GM23338 (cell line): ENCODE measurements around the gene KCNK10. TPM values are rescaled to one million over a fixed set of nuclear protein-coding genes. Genes with fewer than 3 reads are reported as not detected.

Experiments
- ATAC-seq: fragments of 200-7000 bp; cut with Tn5 transposase; 3 replicates; pipeline ENCODE4 v1.9.1; 2020
- DNase-seq: peaks from one replicate; pipeline ENCODE4 v3.0.0-alpha.2; 2015; ENCODE audit warnings: low spot score
- H2AFZ ChIP-seq: fragments of 200-600 bp; sonication (generic); 2 replicates; pipeline ENCODE4 v1.8.0; 2016; ENCODE audit warnings: antibody characterized with exemption, mild to moderate bottlenecking, moderate library complexity
- H3F3A ChIP-seq: fragments of 200-600 bp; sonication (generic); replicated peaks from 2 replicates; pipeline ENCODE4 v1.8.0; 2017; ENCODE audit warnings: antibody characterized with exemption, mixed run types, low read depth
- H3K27ac ChIP-seq: fragments of 200-600 bp; sonication (generic); 2 replicates; pipeline ENCODE4 v1.6.1; 2016; ENCODE audit warnings: low read depth
- H3K27me3 ChIP-seq: fragments of 200-600 bp; sonication (generic); 2 replicates; pipeline ENCODE4 v1.8.0; 2016; ENCODE audit warnings: mild to moderate bottlenecking, mixed run types, moderate library complexity; ENCODE audit not compliant: insufficient read depth
- H3K36me3 ChIP-seq: fragments of 200-600 bp; sonication (generic); 2 replicates; pipeline ENCODE4 v1.8.0; 2016; ENCODE audit warnings: mild to moderate bottlenecking; ENCODE audit not compliant: insufficient read depth
- H3K4me1 ChIP-seq: fragments of 200-600 bp; sonication (generic); 2 replicates; pipeline ENCODE4 v1.8.0; 2016; ENCODE audit warnings: mild to moderate bottlenecking, moderate library complexity; ENCODE audit not compliant: insufficient read depth
- H3K4me2 ChIP-seq: fragments of 200-600 bp; sonication (generic); 2 replicates; pipeline ENCODE4 v1.7.1; 2017; ENCODE audit warnings: mixed run types
- H3K4me3 ChIP-seq: fragments of 200-600 bp; sonication (generic); 2 replicates; pipeline ENCODE4 v1.6.1; 2016; ENCODE audit warnings: mixed run types
- H3K79me2 ChIP-seq: fragments of 200-600 bp; sonication (generic); replicated peaks from 2 replicates; pipeline ENCODE4 v1.8.0; 2017; ENCODE audit warnings: mild to moderate bottlenecking; ENCODE audit not compliant: insufficient read depth
- H3K9me2 ChIP-seq: fragments of 200-600 bp; sonication (generic); 2 replicates; pipeline ENCODE4 v1.8.0; 2017; ENCODE audit not compliant: insufficient read depth
- H4K20me1 ChIP-seq: fragments of 200-600 bp; sonication (generic); replicated peaks from 2 replicates; pipeline ENCODE4 v1.8.0; 2017; ENCODE audit warnings: mild to moderate bottlenecking; ENCODE audit not compliant: insufficient read depth
- H3K27ac Mint-ChIP-seq: 2 replicates; pipeline ENCODE4 v1.8.0; 2020; ENCODE audit warnings: inconsistent platforms, mild to moderate bottlenecking, moderate library complexity, mixed read lengths
- H3K27me3 Mint-ChIP-seq: 3 replicates; pipeline ENCODE4 v1.8.0; 2022; ENCODE audit warnings: low read depth, mild to moderate bottlenecking, moderate library complexity, mixed read lengths, inconsistent platforms; ENCODE audit not compliant: insufficient read depth, poor library complexity
- H3K36me3 Mint-ChIP-seq: 3 replicates; pipeline ENCODE4 v1.8.0; 2021; ENCODE audit warnings: low read depth, mild to moderate bottlenecking, inconsistent platforms, moderate library complexity, mixed read lengths
- H3K4me1 Mint-ChIP-seq: 3 replicates; pipeline ENCODE4 v1.8.0; 2020; ENCODE audit warnings: mild to moderate bottlenecking, inconsistent platforms, mixed read lengths
- H3K4me3 Mint-ChIP-seq: 3 replicates; pipeline ENCODE4 v1.8.0; 2021; ENCODE audit warnings: moderate library complexity, mild to moderate bottlenecking, inconsistent platforms, mixed read lengths
- H3K9me3 Mint-ChIP-seq: 3 replicates; pipeline ENCODE4 v1.8.0; 2020; ENCODE audit warnings: moderate library complexity, mild to moderate bottlenecking, inconsistent platforms, mixed read lengths
- CREB1 ChIP-seq: fragments of 250-450 bp; sonication (Bioruptor Pico); IDR thresholded peaks from 2 replicates; pipeline ENCODE4 v1.5.0; 2020; ENCODE audit warnings: low read depth, mild to moderate bottlenecking, moderate library complexity
- ETS1 ChIP-seq: IDR thresholded peaks from 2 replicates; pipeline ENCODE4 v1.6.1; 2016; ENCODE audit warnings: antibody characterized with exemption
- EZH2 ChIP-seq: fragments of 200-600 bp; sonication (generic); IDR thresholded peaks from one replicate; pipeline ENCODE4 v1.8.0; 2017; ENCODE audit warnings: antibody characterized with exemption, mild to moderate bottlenecking, low read depth; ENCODE audit not compliant: unreplicated experiment
- POLR2AphosphoS5 ChIP-seq: IDR thresholded peaks from 2 replicates; pipeline ENCODE4 v1.6.1; 2016; ENCODE audit warnings: antibody characterized with exemption, low read depth
- REST ChIP-seq: IDR thresholded peaks from one replicate; pipeline ENCODE4 v1.6.1; 2018; ENCODE audit warnings: antibody characterized with exemption; ENCODE audit not compliant: unreplicated experiment
- STAT1 ChIP-seq: IDR thresholded peaks from one replicate; pipeline ENCODE4 v1.6.1; 2016; ENCODE audit warnings: antibody characterized with exemption; ENCODE audit not compliant: unreplicated experiment
- ZNF114 ChIP-seq: fragments of 250-450 bp; sonication (Bioruptor Pico); IDR thresholded peaks from 2 replicates; pipeline ENCODE4 v1.5.0; 2020; ENCODE audit warnings: mild to moderate bottlenecking, moderate library complexity
- ZNF331 ChIP-seq: fragments of 250-450 bp; sonication (Bioruptor Pico); IDR thresholded peaks from 2 replicates; pipeline ENCODE4 v1.5.0; 2020; ENCODE audit warnings: low read depth, mild to moderate bottlenecking, moderate library complexity
- ZNF462 ChIP-seq: fragments of 250-450 bp; sonication (Bioruptor Pico); IDR thresholded peaks from 2 replicates; pipeline ENCODE4 v1.5.0; 2020; ENCODE audit warnings: mild to moderate bottlenecking, moderate library complexity
- polyA plus RNA-seq: library from polyadenylated mRNA; unstranded; fragments of >200 nt; fragmentation: Nextera tagmentation; extraction: Ambion mirVana; gene quantifications from 2 replicates; pipeline ENCODE4 v1.2.1, GENCODE V29; 2016
- total RNA-seq: library from RNA; depleted of rRNA; stranded (reverse); fragments of >200 nt; shearing (Covaris generic); gene quantifications from 2 replicates; pipeline ENCODE4 v1.2.3, GENCODE V29; 2014

The KCNK10 gene
- total and polyA plus RNA-seq, 2 experiments from 2014 or later = 0.29 to 1.0 TPM

- H3K27me3 Mint-ChIP-seq = peaks cover 2% of the 10 kb centered on the region
- H2AFZ ChIP-seq = no peak overlapping the region
- H3K36me3 Mint-ChIP-seq = no peaks in the 10 kb centered on the region
- H3K27ac Mint-ChIP-seq = no peak overlapping the region
- H4K20me1 ChIP-seq = no peaks in the 10 kb centered on the region
- peaks cover 9% of the 10 kb centered on the region for H3K4me1 Mint-ChIP-seq
- no peaks in the 10 kb centered on the region for H3K9me3 Mint-ChIP-seq
- ATAC-seq = no peak
- H3K27me3 ChIP-seq = no peaks in the 10 kb centered on the region
- H3K9me2 ChIP-seq = peaks cover under 1% of the 10 kb centered on the region; the same call in 1 of the 2 replicates
- DNase-seq = no peak
- no peaks in the 10 kb centered on the region for H3F3A ChIP-seq
- H3K4me1 ChIP-seq = no peaks in the 10 kb centered on the region
- H3K27ac ChIP-seq = no peak overlapping the region
- H3K4me3 ChIP-seq = no peak overlapping the region
- no peak overlapping the region for H3K4me3 Mint-ChIP-seq
- H3K79me2 ChIP-seq = no peaks in the 10 kb centered on the region
- no peaks in the 10 kb centered on the region for H3K36me3 ChIP-seq
- H3K4me2 ChIP-seq = no peak overlapping the region
- TF ChIP-seq ETS1 (no peak), POLR2AphosphoS5 (no peak), ZNF331 (CRISPR knock-in tag) (no peak), ZNF462 (CRISPR knock-in tag) (no peak), EZH2 (no peak)
Observed at GRCh38 chr14:88248606-88249005, 74.5 kb downstream of the KCNK10 start.

- peaks cover 2% of the 10 kb centered on the region for H3K27me3 Mint-ChIP-seq
- Histone ChIP-seq H3K27me3 (no peaks in the 10 kb centered on the region), H4K20me1 (no peaks in the 10 kb centered on the region), H3K4me3 (no peak overlapping the region), H3K9me2 (no peaks in the 10 kb centered on the region), H3K27ac (no peak overlapping the region), H3K4me2 (no peak overlapping the region), H3K79me2 (no peaks in the 10 kb centered on the region), H2AFZ (no peak overlapping the region), H3K36me3 (no peaks in the 10 kb centered on the region), H3F3A (no peaks in the 10 kb centered on the region), H3K4me1 (no peaks in the 10 kb centered on the region)
- ATAC-seq (no peak), DNase-seq (no peak)
- H3K27ac Mint-ChIP-seq = no peak overlapping the region
- H3K4me3 Mint-ChIP-seq = no peak overlapping the region
- no peaks in the 10 kb centered on the region for H3K36me3 Mint-ChIP-seq
- H3K9me3 Mint-ChIP-seq = no peaks in the 10 kb centered on the region
- peaks cover 9% of the 10 kb centered on the region for H3K4me1 Mint-ChIP-seq
- TF ChIP-seq STAT1 = no peak
- no peak for TF ChIP-seq ZNF331 (CRISPR knock-in tag)
- TF ChIP-seq EZH2 = no peak
- no peak for TF ChIP-seq ETS1
- no peak for TF ChIP-seq CREB1 (CRISPR knock-in tag)
- no peak for TF ChIP-seq ZNF114 (CRISPR knock-in tag)
- no peak for TF ChIP-seq REST
Observed at GRCh38 chr14:88247228-88247627, 75.8 kb downstream of the KCNK10 start.
